ENCODE data around the gene MISP3.
"Not testable (repeated sequence)": the region's sequence is repeated elsewhere in the genome, so short reads cannot be mapped to it uniquely, and the experiment has no call there.

- not testable (repeated sequence) for TF ChIP-seq POLR2A (IDR thresholded peaks at IDR 0.05; ENCODE audit: low read depth, low read length); POLR2AphosphoS5 (IDR thresholded peaks at IDR 0.05; ENCODE audit: low read depth, low read length); TAF1 (IDR thresholded peaks at IDR 0.05; ENCODE audit: borderline replicate concordance, low read depth, low read length)
Observed at GRCh38 chr19:14047866-14048265, 24.7 kb upstream of the MISP3 start.

Data from GM12892 (cell line).